Measurements from ENCODE around the gene TSR3.

The TSR3 gene

DNA sequence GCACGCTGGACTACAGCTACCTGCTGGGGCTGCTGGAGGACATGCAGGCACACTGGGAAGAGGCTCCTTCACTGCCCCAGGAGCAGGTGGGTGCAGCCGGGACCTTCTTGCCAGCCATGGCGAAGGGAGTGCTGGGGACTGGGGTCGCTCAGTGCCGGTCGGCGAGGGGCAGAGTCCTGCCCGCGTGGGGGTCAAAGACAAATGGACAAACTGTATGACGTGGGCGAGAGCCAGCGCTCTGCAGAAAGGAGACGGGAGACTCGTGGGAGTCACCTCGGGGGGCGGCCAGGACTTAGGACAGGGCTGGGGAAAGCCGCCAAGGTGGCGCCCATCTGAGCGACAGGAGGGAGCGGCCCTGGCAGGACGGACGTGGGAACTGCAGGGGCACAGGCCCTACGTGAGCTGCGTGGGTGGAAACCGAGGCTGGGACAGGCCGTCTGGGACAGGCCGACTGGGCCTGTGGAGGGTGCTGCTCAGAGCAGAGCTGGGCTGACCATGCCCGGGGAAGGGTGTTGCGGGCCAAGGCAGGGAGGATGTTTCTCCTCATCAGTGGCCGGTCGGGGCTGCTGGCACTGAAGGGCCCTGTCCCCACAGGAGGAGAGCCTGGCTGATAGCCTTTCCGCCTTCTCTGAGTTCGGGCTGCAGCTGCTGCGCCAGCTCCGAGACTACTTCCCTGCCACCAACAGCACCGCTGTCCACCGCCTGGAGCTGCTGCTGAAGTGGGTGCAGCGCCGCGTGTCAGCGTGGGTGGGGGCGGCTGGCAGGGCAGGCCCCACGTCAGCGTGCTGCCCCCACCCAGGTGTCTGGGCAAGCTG, 8.0 kb downstream of the TSR3 start:
- Histone ChIP-seq H3K4me1 (ENCODE audit: control insufficient read depth, insufficient read depth, low read length, poor library complexity, severe bottlenecking) (no peaks in the 10 kb centered on the region), H3K27ac (ENCODE audit: low read depth, low read length, severe bottlenecking) (no peak overlapping the region), H3K4me3 (ENCODE audit: extremely low read depth, insufficient read depth, low read length, poor library complexity, severe bottlenecking) (peak overlapping the region; percentile 14), H3K36me3 (ENCODE audit: control insufficient read depth, insufficient read depth, low read length) (peaks cover 5% of the 10 kb centered on the region), H3K9me3 (ENCODE audit: control insufficient read depth, low read length) (no peaks in the 10 kb centered on the region)
- whole genome bisulfite sequencing, 2 experiments (ENCODE audit: insufficient coverage in 2 of 2) = 48 to 50% methylated on average over 39 to 44 of the region's 44 CpGs

DNA sequence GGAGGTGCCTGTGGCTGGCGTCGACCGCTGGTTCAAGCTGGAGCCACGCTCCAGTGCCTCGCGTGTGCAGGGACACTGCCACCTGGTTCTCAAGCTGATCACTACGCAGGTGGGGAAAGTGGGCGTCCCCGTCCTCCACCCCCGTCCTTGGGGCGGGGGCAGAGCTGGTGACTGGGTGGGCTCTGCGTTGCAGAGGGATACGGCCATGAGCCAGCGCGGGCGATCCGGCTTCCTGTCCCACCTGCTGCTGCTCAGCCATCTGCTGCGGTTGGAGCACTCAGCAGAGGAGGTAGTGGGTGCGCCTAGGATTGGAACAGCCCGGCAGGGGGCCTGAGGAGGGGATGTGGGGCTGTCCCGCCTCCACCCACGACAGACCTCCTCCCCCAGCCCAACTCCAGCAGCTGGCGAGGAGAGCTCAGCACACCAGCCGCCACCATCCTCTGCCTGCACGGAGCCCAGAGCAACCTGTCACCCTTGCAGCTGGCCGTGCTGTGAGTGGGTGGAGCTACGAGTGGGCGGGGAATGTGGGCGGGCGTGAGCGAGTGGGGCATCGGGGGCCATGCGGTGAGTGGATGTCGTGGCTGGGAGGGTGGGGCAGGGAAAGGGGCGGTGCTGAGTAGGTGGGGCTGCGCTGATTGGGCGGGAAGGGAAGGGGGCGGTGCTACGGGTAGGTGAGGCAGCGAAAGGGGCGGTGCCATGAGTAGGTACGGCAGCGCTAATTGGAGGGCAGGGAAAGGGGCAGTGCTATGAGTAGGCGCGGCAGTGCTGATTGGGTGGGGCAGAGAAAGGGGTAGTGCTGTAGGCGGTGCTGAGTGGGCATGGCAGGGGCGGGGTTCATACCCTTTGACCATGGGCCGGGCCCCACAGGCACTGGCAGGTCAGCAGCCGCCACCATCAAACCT, 8.9 kb downstream of the TSR3 start:
- H3K36me3 ChIP-seq (ENCODE audit: control insufficient read depth, insufficient read depth, low read length) = no peaks in the 10 kb centered on the region
- WGBS, 2 experiments (ENCODE audit: insufficient coverage in 2 of 2) = 7 to 11% methylated on average over 26 to 39 of the region's 49 CpGs
- H3K9me3 ChIP-seq (ENCODE audit: control insufficient read depth, low read length) = no peaks in the 10 kb centered on the region
- no peak overlapping the region for H3K27ac ChIP-seq (ENCODE audit: low read depth, low read length, severe bottlenecking)
- H3K4me3 ChIP-seq (ENCODE audit: extremely low read depth, insufficient read depth, low read length, poor library complexity, severe bottlenecking) = peak overlapping the region; percentile 14
- no peaks in the 10 kb centered on the region for H3K4me1 ChIP-seq (ENCODE audit: control insufficient read depth, insufficient read depth, low read length, poor library complexity, severe bottlenecking)

DNA sequence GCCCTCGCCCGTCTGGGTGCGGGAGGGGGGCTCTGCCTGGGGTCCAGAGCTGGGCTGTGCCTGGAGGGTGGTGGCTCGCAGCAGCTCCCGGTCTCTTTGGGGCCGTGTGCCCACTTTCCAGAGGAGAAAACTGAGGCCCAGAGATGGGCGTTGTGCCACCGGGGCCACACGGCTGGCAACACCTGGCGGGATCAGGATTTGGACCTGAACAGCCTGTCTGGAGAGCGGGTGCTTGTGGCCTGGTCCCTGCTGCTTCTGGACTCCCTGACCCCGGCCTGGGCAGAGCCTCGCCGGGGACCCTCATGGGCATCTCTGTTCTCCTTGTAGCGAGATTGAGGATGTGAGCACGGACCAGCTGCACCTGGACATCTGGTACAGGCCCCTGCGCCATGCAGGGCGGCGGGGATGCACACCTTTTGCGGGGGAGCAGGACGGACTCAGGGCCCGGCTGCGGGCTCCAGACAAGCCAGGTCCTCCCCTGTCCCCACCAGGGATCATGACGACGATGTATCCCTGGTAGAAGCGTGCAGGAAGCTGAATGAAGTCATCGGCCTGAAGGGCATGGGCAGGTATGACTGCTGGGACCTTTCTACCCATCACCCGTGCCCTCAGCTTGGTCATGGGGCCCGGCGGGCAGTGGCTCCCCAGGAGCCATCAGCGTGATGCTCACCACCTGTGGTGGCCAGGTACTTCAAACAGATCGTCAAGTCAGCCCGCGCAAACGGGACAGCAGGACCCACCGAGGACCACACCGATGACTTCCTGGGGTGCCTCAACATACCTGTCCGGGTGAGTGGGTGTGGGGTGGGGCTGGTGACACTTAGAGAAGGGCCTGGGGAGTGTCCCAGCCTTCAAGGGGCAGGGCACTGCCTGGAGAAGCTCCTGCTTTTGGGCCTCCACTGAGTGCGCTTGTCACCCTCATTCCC, 9.9 kb downstream of the TSR3 start:
- Histone ChIP-seq H3K4me1 (ENCODE audit: control insufficient read depth, insufficient read depth, low read length, poor library complexity, severe bottlenecking) (no peaks in the 10 kb centered on the region), H3K9me3 (ENCODE audit: control insufficient read depth, low read length) (no peaks in the 10 kb centered on the region), H3K36me3 (ENCODE audit: control insufficient read depth, insufficient read depth, low read length) (no peaks in the 10 kb centered on the region), H3K4me3 (ENCODE audit: extremely low read depth, insufficient read depth, low read length, poor library complexity, severe bottlenecking) (no peak overlapping the region), H3K27ac (ENCODE audit: low read depth, low read length, severe bottlenecking) (no peak overlapping the region)
- WGBS, 2 experiments (ENCODE audit: insufficient coverage in 2 of 2) = 81 to 88% methylated on average over 31 to 39 of the region's 39 CpGs

DNA sequence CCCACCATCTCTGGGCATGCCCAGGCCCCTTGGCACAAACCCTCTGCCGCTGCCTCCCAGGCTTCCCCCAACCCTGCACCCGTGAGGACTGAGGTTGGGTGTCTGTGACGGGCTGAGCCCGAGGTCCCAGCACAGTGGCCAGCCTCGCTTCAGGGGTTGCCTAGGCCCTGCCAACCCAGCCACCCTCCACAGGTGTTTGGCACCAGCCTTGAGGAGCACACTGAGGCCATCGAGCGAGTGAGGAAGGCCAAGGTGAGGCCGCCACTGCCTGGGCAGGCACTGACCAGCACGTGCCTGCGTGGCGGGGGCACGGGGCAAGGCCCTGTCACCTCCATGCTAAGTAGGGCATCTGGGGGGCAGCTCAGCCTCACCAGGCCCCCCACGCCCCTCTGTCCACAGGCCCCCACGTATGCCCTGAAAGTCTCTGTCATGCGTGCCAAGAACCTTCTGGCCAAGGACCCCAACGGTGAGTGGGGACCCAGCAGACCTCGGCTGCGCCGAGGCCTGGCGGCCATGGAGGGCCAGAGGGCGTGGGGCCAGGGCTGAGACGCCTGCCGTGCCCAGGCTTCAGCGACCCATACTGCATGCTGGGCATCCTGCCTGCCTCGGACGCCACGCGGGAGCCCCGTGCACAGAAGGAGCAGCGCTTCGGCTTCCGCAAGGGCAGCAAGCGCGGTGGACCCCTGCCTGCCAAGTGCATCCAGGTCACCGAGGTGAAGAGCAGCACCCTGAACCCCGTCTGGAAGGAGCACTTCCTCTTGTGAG, 10.8 kb downstream of the TSR3 start:
- Histone ChIP-seq H3K9me3 (ENCODE audit: control insufficient read depth, low read length) (no peaks in the 10 kb centered on the region), H3K27ac (ENCODE audit: low read depth, low read length, severe bottlenecking) (no peak overlapping the region), H3K4me3 (ENCODE audit: extremely low read depth, insufficient read depth, low read length, poor library complexity, severe bottlenecking) (no peak overlapping the region), H3K36me3 (ENCODE audit: control insufficient read depth, insufficient read depth, low read length) (no peaks in the 10 kb centered on the region), H3K4me1 (ENCODE audit: control insufficient read depth, insufficient read depth, low read length, poor library complexity, severe bottlenecking) (no peaks in the 10 kb centered on the region)
- WGBS, 2 experiments (ENCODE audit: insufficient coverage in 2 of 2) = 88 to 90% methylated on average over 33 to 36 of the region's 36 CpGs

DNA sequence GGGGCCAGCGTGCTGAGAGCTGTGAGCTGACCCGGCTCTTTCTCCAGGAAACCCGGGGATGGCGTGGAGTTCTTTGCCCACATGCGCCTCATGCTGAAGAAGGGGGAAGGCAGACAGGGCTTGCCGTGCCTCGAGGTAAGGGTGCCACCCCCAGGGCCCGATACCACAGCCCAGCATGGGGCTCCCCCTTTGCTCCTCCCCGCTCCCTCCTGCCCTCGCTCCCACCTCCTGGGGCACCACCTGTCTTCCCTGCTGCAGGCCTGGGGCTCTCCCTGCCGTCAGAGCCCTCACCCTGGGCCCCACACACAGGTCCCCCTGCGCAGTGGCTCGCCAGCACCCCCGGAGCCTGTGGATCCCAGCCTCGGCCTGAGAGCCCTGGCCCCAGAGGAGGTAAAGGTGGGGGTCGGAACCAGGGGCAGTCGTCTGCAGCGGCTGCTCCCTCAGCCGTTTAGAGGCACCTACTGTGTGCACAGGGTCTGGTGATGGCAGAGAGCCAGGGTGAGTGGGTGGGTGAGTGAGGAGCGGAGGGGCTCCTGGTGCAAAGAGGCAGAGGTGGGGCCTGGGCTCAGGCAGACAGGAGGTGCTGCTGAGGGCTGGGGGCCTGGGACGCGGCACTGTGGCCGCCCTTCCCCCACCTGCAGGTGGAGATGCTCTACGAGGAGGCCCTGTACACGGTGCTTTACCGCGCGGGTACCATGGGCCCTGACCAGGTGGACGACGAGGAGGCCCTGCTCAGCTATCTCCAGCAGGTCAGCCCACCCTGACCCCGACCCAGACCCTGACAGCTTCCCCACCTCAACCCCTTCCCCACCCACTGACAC, 12.6 kb downstream of the TSR3 start:
- 63 to 73% methylated on average over 24 to 25 of the region's 31 CpGs for WGBS, 2 experiments (ENCODE audit: insufficient coverage in 2 of 2)
- no peaks in the 10 kb centered on the region for H3K36me3 ChIP-seq (ENCODE audit: control insufficient read depth, insufficient read depth, low read length)
- H3K4me1 ChIP-seq (ENCODE audit: control insufficient read depth, insufficient read depth, low read length, poor library complexity, severe bottlenecking) = no peaks in the 10 kb centered on the region
- H3K9me3 ChIP-seq (ENCODE audit: control insufficient read depth, low read length) = no peaks in the 10 kb centered on the region
- no peak overlapping the region for H3K4me3 ChIP-seq (ENCODE audit: extremely low read depth, insufficient read depth, low read length, poor library complexity, severe bottlenecking)
- no peak overlapping the region for H3K27ac ChIP-seq (ENCODE audit: low read depth, low read length, severe bottlenecking)

DNA sequence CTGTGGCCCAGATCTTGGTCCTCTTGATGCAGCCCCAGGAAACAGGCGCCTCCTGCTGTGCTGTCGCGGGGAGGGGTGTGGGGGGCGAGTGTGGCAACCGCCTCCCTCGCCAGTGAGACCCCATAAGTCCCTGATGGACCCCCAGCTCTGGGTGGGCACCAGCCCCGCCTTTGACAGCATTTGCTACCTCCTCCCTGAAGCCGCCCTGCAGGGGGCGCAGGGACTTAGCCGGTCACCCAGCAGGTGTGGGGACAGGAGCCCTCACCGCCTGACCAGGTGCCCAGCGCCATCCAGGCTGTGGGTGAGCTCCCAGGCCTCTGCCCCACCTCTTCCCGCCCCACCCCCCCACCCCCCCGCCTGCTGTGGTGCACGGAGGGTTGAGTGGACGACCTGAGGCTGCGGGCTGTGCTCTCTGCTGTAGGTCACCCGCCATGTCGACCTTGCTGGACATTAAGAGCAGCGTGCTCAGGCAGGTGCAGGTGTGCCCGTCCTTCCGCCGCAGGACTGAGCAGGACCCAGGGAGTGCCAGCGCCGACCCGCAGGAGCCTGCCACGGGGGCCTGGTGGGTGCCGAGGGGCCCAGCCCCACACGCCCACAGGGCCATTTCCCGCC, 13.5 kb downstream of the TSR3 start:
- 41 to 63% methylated on average over 17 to 23 of the region's 30 CpGs for WGBS, 2 experiments (ENCODE audit: insufficient coverage in 2 of 2)
- H3K4me1 ChIP-seq (ENCODE audit: control insufficient read depth, insufficient read depth, low read length, poor library complexity, severe bottlenecking) = no peaks in the 10 kb centered on the region
- no peak overlapping the region for H3K4me3 ChIP-seq (ENCODE audit: extremely low read depth, insufficient read depth, low read length, poor library complexity, severe bottlenecking)
- no peaks in the 10 kb centered on the region for H3K36me3 ChIP-seq (ENCODE audit: control insufficient read depth, insufficient read depth, low read length)
- no peaks in the 10 kb centered on the region for H3K9me3 ChIP-seq (ENCODE audit: control insufficient read depth, low read length)
- H3K27ac ChIP-seq (ENCODE audit: low read depth, low read length, severe bottlenecking) = no peak overlapping the region

DNA sequence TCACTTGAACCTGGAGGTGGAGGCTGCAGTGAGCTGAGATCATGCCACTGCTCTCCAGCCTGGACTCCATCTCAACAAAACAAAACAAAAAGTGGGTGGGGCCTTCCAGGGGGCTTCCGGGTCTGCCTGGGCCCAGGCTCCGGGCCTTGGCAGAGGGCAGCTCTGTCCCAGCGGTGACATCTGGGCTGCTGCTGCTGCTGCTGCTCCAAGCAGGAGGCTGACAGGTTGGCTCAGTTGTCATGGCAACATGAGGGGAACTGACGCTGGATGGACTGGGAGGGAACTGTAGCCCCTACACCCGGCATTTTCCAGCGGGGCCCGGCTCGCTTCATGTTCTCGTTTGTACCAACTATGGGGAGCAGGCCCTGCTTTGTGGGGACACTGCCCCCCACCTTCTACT, 14.2 kb downstream of the TSR3 start:
- H3K36me3 ChIP-seq (ENCODE audit: control insufficient read depth, insufficient read depth, low read length) = no peaks in the 10 kb centered on the region

DNA sequence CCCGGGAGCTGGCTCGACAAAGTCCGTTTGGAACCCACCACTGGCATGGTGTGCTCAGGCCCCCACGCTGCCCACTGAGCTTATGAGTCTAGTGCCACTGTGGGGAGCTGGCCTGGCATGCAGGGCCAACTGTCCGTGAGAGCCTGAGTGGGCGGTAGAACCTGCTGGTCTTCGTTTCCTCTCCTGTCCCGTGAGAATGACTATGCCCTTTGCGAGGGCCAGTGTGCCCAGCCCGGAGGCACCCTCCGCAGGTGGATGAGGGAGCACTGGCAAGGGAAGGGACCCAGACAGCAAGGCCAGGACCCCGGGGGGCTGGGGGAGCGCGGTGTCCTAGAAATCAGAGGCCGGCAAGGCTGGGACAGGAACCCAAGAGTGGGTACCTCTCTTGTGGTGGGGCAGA, 15.1 kb downstream of the TSR3 start:
- Histone ChIP-seq H3K4me1 (ENCODE audit: control insufficient read depth, insufficient read depth, low read length, poor library complexity, severe bottlenecking) (peaks cover 13% of the 10 kb centered on the region), H3K9me3 (ENCODE audit: control insufficient read depth, low read length) (no peaks in the 10 kb centered on the region), H3K36me3 (ENCODE audit: control insufficient read depth, insufficient read depth, low read length) (no peaks in the 10 kb centered on the region), H3K4me3 (ENCODE audit: extremely low read depth, insufficient read depth, low read length, poor library complexity, severe bottlenecking) (no peak overlapping the region), H3K27ac (ENCODE audit: low read depth, low read length, severe bottlenecking) (no peak overlapping the region)
- 69 to 70% methylated on average over 13 to 15 of the region's 15 CpGs for WGBS, 2 experiments (ENCODE audit: insufficient coverage in 2 of 2)

More for the DNA sequence above, 14.2 kb downstream of the TSR3 start:
- H3K9me3 ChIP-seq (ENCODE audit: control insufficient read depth, low read length) = no peaks in the 10 kb centered on the region
- WGBS, 2 experiments (ENCODE audit: insufficient coverage in 2 of 2) = 56 to 71% methylated on average over 3 to 6 of the region's 9 CpGs
- H3K4me3 ChIP-seq (ENCODE audit: extremely low read depth, insufficient read depth, low read length, poor library complexity, severe bottlenecking) = no peak overlapping the region
- H3K27ac ChIP-seq (ENCODE audit: low read depth, low read length, severe bottlenecking) = no peak overlapping the region
- peaks cover 4% of the 10 kb centered on the region for H3K4me1 ChIP-seq (ENCODE audit: control insufficient read depth, insufficient read depth, low read length, poor library complexity, severe bottlenecking)

DNA sequence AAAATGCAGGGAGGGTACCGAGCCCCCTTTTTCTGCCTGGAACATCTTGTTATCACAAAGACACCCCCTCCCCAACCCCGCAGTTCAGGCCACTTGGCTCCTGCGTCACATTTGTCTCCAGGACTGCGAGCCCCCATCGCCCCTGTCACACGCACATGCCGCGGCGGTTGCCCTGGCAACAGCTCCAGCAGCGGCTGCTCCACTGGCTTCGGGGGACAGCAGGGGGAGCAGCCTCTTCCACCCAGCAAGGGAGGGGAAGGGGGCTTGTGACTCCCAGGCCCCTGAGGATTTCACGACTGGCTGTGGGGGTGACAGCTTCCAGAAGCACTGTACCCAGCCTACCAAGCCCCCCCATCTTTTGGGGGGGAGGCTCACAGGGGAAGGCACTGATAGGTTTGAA, 15.7 kb downstream of the TSR3 start:
- Histone ChIP-seq H3K9me3 (ENCODE audit: control insufficient read depth, low read length) (no peaks in the 10 kb centered on the region), H3K27ac (ENCODE audit: low read depth, low read length, severe bottlenecking) (no peak overlapping the region), H3K36me3 (ENCODE audit: control insufficient read depth, insufficient read depth, low read length) (no peaks in the 10 kb centered on the region), H3K4me1 (ENCODE audit: control insufficient read depth, insufficient read depth, low read length, poor library complexity, severe bottlenecking) (peaks cover 16% of the 10 kb centered on the region), H3K4me3 (ENCODE audit: extremely low read depth, insufficient read depth, low read length, poor library complexity, severe bottlenecking) (no peak overlapping the region)
- WGBS, 2 experiments (ENCODE audit: insufficient coverage in 2 of 2) = 6 to 16% methylated on average over 2 to 7 of the region's 12 CpGs
